Choroid plexus epithelial cell (primary cell): ENCODE results near the gene RANBP17.

Experiments
- DNase-seq: peaks from one replicate; pipeline ENCODE4 v3.0.0-alpha.2; 2010; ENCODE audit warnings: low read depth
- H3K4me3 ChIP-seq: 2 replicates; pipeline ENCODE4 v1.5.1; 2011; ENCODE audit warnings: low read depth, mild to moderate bottlenecking, control low read depth, low read length, moderate library complexity
- CTCF ChIP-seq: conservative IDR thresholded peaks from 2 replicates; pipeline ENCODE4 v1.5.1; 2011; ENCODE audit warnings: low read depth, mild to moderate bottlenecking, control low read depth, inconsistent platforms, low read length, moderate library complexity

The RANBP17 gene

GRCh38 chr5:171310819-171311321, 449.1 kb downstream of the RANBP17 start:
- no peak for DNase-seq
- no peak overlapping the region for H3K4me3 ChIP-seq
- no peak for TF ChIP-seq CTCF

- peak; percentile 47 for DNase-seq
- TF ChIP-seq CTCF: no peak
- no peak overlapping the region for H3K4me3 ChIP-seq
Measured at GRCh38 chr5:171311322-171312077, 449.7 kb downstream of the RANBP17 start.

- no peak overlapping the region for H3K4me3 ChIP-seq
- no peak for DNase-seq
- TF ChIP-seq CTCF: no peak
Measured at GRCh38 chr5:171312129-171312974, 450.5 kb downstream of the RANBP17 start.

GRCh38 chr5:171313481-171314206, 451.8 kb downstream of the RANBP17 start:
- TF ChIP-seq CTCF: no peak
- DNase-seq: no peak
- no peak overlapping the region for H3K4me3 ChIP-seq

GRCh38 chr5:171314728-171315385, 453.0 kb downstream of the RANBP17 start:
- TF ChIP-seq CTCF: no peak
- DNase-seq: no peak
- H3K4me3 ChIP-seq: no peak overlapping the region

GRCh38 chr5:171315386-171315891, 453.6 kb downstream of the RANBP17 start:
- DNase-seq: no peak
- TF ChIP-seq CTCF: no peak
- H3K4me3 ChIP-seq: no peak overlapping the region
